Natural killer cell treated with Interleukin-12 subunit alpha and Interleukin-12 subunit beta and Interleukin-15 and Interleukin-18, amount 100 ng/mL, for 72 hours (primary cell): ENCODE data around the gene RAD54L. TPM values are rescaled to one million over a fixed set of nuclear protein-coding genes. Genes with fewer than 3 reads are reported as not detected.
"Not testable (repeated sequence)": the region's sequence is repeated elsewhere in the genome, so short reads cannot be mapped to it uniquely, and the experiment has no call there.

ENCODE experiments used
- ATAC-seq, 2 donors: fragments of 150-1000 bp; cut with Tn5 transposase in 1 of 2; sonication (Bioruptor Pico), chemical (Tn5 transposase) in 1 of 2; 2 replicates each; pipeline ENCODE4 v1.10.0; 2021
- DNase-seq: peaks from one replicate; pipeline ENCODE4 v3.0.0; 2022; ENCODE audit warnings: low spot score
- H3K27ac Mint-ChIP-seq, 2 donors: 1 replicate in 1 of 2; 2 replicates in 1 of 2; pipeline ENCODE4 v1.8.0; 2022; ENCODE audit warnings: mixed read lengths in 2 of 2, mild to moderate bottlenecking in 1 of 2, moderate library complexity in 1 of 2
- H3K27me3 Mint-ChIP-seq, 2 donors: 1 replicate in 1 of 2; 2 replicates in 1 of 2; pipeline ENCODE4 v1.8.0; 2022; ENCODE audit warnings: mixed read lengths in 2 of 2
- H3K36me3 Mint-ChIP-seq: one replicate; pipeline ENCODE4 v1.8.0; 2022; ENCODE audit warnings: mixed read lengths
- H3K4me1 Mint-ChIP-seq, 2 donors: 1 replicate in 1 of 2; 2 replicates in 1 of 2; pipeline ENCODE4 v1.8.0; 2022; ENCODE audit warnings: low read depth in 2 of 2, mixed read lengths in 2 of 2, mild to moderate bottlenecking in 1 of 2
- H3K4me3 Mint-ChIP-seq: one replicate; pipeline ENCODE4 v1.8.0; 2022; ENCODE audit warnings: mixed read lengths
- H3K9me3 Mint-ChIP-seq: 2 replicates; pipeline ENCODE4 v1.8.0; 2022; ENCODE audit warnings: mixed read lengths
- total RNA-seq, 2 donors: library from RNA; stranded (reverse); gene quantifications; one replicate each; pipeline ENCODE4 v1.2.3, GENCODE V29; 2022

The RAD54L gene
- total RNA-seq, 2 donors from 2014 or later, result 23.3 to 87.5 TPM

DNA sequence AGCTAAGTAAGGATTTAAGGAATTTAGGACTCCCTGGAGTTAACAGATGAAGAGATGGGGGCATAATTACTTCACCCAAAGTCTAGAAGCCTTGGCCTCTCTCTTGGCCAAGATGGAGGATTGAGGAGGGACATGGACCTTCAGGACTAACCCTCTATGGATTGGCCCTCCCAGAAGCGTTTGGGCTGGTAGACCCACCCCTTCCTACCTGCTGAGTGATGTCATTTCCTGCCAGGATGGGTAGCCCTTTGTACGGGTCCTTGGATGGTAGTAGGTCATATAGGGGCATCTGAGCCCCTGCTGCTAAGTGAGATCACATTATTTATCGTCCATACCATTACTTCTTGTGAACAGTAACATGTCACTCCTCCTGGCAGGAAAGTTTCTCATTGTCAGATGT is 26.8 kb upstream of the RAD54L start:
- Mint-ChIP-seq H3K4me3 (no peak overlapping the region), H3K36me3 (no peaks in the 10 kb centered on the region), H3K27me3 (peaks cover 3 to 7% of the 10 kb centered on the region in 2 donors), H3K9me3 (no peaks in the 10 kb centered on the region), H3K4me1 (peaks cover 0 to 3% of the 10 kb centered on the region in 2 donors), H3K27ac (no peak overlapping the region)
- no peak for DNase-seq
- no peak for ATAC-seq

DNA sequence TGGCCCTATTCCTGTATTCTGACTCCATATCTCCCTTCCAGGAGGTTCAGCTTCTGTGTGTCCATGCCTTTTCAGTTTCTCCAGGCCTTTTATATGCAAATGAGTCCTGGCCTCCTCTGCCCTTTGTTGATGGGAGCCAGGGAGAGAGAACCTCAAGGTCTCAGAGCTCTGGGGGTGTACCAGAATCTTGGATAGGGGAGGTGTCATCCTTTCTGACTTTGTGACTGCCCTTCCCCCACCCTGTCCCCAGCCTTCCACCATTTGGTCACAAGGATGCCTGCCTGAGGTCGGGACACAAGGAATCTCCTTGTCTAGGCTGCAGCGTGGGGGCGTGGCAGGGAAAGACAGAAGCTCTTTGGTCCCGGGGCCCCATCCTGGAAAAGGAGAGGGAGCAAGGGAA is 25.8 kb upstream of the RAD54L start:
- no peak overlapping the region for H3K4me3 Mint-ChIP-seq
- DNase-seq, result no peak
- H3K27me3 Mint-ChIP-seq, result peaks cover 3 to 6% of the 10 kb centered on the region in 2 donors
- H3K9me3 Mint-ChIP-seq, result no peaks in the 10 kb centered on the region
- ATAC-seq, result no peak
- no peaks in the 10 kb centered on the region for H3K36me3 Mint-ChIP-seq
- peaks cover 0 to 3% of the 10 kb centered on the region in 2 donors for H3K4me1 Mint-ChIP-seq
- no peak overlapping the region for H3K27ac Mint-ChIP-seq

DNA sequence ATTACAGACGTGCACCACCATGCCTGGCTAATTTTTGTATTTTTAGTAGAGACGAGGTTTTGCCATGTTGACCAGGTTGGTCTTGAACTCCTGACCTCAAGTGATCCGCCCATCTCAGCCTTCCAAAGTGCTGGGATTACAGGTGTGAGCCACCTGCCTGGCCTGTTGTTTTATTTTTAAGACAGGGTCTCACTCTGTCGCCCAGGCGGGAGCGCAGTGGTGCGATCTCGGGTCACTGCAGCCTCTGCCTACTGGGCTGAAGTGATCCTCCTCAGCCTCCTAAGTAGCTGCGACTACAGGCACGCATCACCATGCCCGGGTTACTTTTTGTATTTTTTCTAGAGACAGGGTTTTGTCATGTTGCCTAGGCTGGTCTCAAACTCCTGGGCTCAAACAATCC is 24.5 kb upstream of the RAD54L start:
- H3K36me3 Mint-ChIP-seq, DNase-seq, ATAC-seq, H3K27ac Mint-ChIP-seq, H3K9me3 Mint-ChIP-seq, H3K4me3 Mint-ChIP-seq, H3K4me1 Mint-ChIP-seq, H3K27me3 Mint-ChIP-seq: not testable (repeated sequence)

DNA sequence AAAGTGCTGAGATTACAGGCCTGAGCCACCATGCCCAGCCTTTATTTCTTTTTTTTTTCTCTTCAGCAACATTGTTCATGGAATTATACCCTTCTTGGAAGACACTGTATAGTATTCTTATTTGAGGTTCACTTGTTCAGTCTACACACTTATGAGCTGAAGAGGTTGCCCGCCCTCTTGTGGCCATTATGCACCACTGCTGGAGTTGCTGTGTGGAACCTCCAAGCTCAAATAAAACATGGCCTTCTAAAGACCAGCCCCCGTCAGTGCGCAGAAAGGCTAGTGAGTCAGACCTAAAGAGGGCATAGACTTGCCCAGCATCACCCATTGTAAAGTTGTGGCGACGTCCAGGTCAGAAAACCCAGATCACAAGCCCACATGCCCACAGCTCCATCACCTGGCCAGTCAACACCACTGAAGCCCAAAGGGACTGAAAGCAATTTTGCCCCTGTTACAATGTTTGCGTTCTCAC is 24.1 kb upstream of the RAD54L start:
- H3K9me3 Mint-ChIP-seq, result no peaks in the 10 kb centered on the region
- H3K4me1 Mint-ChIP-seq, result peaks cover 0 to 3% of the 10 kb centered on the region in 2 donors
- no peak overlapping the region for H3K4me3 Mint-ChIP-seq
- ATAC-seq, result peak; percentile 79 to 85
- peak; percentile 70 for DNase-seq
- no peaks in the 10 kb centered on the region for H3K27me3 Mint-ChIP-seq
- H3K27ac Mint-ChIP-seq, result no peak overlapping the region
- H3K36me3 Mint-ChIP-seq, result no peaks in the 10 kb centered on the region

DNA sequence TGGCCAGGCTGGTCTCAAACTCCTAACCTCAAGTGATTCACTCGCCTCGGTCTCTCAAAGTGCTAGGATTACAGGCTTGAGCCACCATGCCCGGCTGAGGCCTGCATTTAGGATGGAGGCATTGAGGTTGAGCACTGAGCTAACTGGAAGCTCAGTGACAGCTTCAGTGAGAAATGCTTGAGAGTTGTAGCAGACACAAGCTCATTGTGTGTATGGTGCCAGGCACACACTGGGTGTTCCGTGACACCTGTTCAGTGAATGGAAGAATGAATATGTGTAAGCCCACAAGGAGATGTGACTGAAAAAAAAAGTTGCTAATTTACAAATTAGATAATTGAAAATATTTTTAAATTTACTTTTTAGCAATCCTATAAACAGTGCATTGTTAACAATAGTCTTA is 22.6 kb upstream of the RAD54L start:
- H3K4me1 Mint-ChIP-seq, result peaks cover 0 to 3% of the 10 kb centered on the region in 2 donors
- no peak for DNase-seq
- no peaks in the 10 kb centered on the region for H3K27me3 Mint-ChIP-seq
- H3K36me3 Mint-ChIP-seq, result no peaks in the 10 kb centered on the region
- H3K27ac Mint-ChIP-seq, result no peak overlapping the region
- H3K4me3 Mint-ChIP-seq, result no peak overlapping the region
- no peak for ATAC-seq
- H3K9me3 Mint-ChIP-seq, result no peaks in the 10 kb centered on the region

DNA sequence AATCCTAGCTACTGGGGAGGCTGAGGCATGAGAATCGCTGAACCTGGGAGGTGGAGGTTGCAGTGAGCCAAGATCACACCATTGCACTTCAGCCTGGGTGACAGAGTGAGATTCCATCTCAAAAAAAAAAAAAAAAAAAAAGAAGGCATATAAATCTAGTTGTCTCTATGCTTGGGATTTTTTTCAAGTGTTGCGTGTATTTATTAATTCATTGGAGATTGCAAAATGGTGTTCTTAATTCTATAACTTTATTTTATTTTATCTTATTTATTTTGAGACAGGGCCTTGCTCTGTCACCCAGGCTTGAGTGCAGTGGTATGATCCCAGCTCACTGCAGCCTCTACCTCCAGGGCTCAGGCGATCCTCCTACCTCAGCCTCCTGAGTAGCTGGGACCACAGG is 16.3 kb upstream of the RAD54L start:
- DNase-seq, H3K4me3 Mint-ChIP-seq, ATAC-seq, H3K27me3 Mint-ChIP-seq, H3K27ac Mint-ChIP-seq, H3K9me3 Mint-ChIP-seq, H3K36me3 Mint-ChIP-seq, H3K4me1 Mint-ChIP-seq: not testable (repeated sequence)

DNA sequence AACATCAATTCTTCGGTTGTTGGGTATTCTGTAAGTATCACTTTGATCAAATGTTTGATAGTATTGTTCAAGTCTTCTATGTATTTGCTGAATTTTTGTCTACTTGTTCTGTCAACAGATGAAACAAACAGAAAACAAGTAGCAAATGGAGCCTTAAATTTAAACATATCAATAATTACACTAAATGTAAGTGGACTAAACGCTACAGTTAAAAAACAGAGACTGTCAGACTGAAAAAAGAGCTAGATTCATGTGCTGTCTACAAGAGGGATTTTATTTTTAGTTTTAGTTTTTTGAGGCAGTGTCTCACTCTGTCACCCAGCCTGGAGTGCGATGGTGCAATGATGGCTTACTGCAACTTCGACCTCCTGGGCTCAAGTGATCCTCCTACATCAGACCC is 10.7 kb upstream of the RAD54L start:
- DNase-seq, result no peak
- Mint-ChIP-seq H3K4me1 (peaks cover 4 to 5% of the 10 kb centered on the region in 2 donors), H3K27ac (no peak overlapping the region), H3K4me3 (no peak overlapping the region), H3K27me3 (no peaks in the 10 kb centered on the region), H3K9me3 (no peaks in the 10 kb centered on the region), H3K36me3 (no peaks in the 10 kb centered on the region)
- ATAC-seq, result no peak

DNA sequence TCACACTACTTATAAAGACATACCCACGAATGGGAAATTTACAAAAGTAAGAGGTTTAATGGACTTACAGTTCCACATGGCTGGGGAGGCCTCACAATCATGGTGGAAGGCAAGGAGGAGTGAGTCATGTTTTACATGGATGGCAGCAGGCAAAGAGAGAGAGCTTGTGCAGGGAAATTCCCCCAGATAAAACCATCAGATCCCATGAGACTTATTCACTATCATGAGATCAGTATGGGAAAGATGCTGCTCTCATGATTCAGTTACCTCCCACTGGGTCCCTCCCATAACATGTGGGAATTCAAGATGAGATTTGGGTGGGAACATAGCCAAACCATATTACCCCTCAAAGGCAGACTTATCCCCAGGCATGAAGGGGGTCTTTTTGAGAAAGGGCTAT is 8.7 kb upstream of the RAD54L start:
- not testable (repeated sequence) for H3K36me3 Mint-ChIP-seq, H3K4me3 Mint-ChIP-seq, H3K27ac Mint-ChIP-seq, DNase-seq, H3K27me3 Mint-ChIP-seq, H3K9me3 Mint-ChIP-seq, H3K4me1 Mint-ChIP-seq, ATAC-seq

DNA sequence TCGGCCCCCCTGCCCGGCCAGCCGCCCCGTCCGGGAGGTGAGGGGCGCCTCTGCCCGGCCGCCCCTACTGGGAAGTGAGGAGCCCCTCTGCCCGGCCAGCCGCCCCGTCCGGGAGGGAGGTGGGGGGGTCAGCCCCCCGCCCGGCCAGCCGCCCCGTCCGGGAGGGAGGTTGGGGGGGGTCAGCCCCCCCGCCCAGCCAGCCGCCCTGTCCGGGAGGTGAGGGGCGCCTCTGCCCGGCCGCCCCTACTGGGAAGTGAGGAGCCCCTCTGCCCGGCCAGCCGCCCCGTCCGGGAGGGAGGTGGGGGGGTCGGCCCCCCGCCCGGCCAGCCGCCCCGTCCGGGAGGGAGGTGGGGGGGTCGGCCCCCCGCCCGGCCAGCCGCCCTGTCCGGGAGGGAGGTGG is 5.8 kb upstream of the RAD54L start:
- not testable (repeated sequence) for H3K27ac Mint-ChIP-seq, ATAC-seq

DNA sequence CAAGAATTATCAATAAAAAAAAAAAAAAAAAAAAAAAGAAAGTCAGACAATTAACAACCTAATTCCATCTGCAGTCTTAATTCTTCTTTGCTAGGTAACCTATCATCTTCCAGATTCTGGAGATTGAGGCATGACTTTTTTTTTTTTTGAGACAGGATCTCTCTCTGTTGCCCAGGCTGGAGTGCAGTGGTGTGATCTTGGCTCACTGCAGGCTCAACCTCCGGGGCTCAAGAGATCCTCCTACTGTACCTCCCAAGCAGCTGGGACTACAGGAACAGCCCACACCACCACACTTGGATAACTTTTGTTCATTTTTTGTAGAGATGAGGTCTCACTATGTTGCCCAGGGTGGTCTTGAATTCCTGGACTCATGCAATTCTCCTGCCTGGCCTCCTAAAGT is 4.6 kb upstream of the RAD54L start:
- no peak for ATAC-seq
- Mint-ChIP-seq H3K4me3 (no peak overlapping the region), H3K36me3 (no peaks in the 10 kb centered on the region), H3K27me3 (no peaks in the 10 kb centered on the region), H3K4me1 (peaks cover 7 to 12% of the 10 kb centered on the region in 2 donors), H3K9me3 (no peaks in the 10 kb centered on the region), H3K27ac (no peak overlapping the region)
- no peak for DNase-seq

More for the DNA sequence above, 5.8 kb upstream of the RAD54L start:
- not testable (repeated sequence) for H3K9me3 Mint-ChIP-seq, DNase-seq, H3K4me3 Mint-ChIP-seq, H3K27me3 Mint-ChIP-seq, H3K36me3 Mint-ChIP-seq, H3K4me1 Mint-ChIP-seq

DNA sequence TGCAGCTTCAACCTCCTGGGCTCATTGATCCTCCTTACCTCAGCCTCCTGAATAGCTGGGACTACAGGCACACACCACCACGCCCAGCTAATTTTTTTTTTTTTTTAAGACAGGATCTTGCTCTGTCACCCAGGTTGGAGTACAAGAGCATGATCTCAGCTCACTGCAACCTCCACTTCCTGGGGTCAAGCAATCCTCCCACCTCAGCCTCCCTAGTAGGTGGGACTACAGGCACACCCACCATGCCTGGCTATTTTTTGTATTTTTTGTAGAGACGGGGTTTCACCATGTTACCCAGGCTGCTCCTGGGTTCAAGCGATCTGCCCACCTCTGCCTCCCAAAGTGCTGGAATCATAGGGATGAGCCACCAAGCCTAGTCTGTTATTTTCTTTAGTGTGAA is 3.7 kb upstream of the RAD54L start:
- H3K9me3 Mint-ChIP-seq, H3K27me3 Mint-ChIP-seq, DNase-seq, H3K36me3 Mint-ChIP-seq, H3K27ac Mint-ChIP-seq, H3K4me3 Mint-ChIP-seq, ATAC-seq: not testable (repeated sequence)
- H3K4me1 Mint-ChIP-seq, result peaks cover 11 to 17% of the 10 kb centered on the region in 2 donors

DNA sequence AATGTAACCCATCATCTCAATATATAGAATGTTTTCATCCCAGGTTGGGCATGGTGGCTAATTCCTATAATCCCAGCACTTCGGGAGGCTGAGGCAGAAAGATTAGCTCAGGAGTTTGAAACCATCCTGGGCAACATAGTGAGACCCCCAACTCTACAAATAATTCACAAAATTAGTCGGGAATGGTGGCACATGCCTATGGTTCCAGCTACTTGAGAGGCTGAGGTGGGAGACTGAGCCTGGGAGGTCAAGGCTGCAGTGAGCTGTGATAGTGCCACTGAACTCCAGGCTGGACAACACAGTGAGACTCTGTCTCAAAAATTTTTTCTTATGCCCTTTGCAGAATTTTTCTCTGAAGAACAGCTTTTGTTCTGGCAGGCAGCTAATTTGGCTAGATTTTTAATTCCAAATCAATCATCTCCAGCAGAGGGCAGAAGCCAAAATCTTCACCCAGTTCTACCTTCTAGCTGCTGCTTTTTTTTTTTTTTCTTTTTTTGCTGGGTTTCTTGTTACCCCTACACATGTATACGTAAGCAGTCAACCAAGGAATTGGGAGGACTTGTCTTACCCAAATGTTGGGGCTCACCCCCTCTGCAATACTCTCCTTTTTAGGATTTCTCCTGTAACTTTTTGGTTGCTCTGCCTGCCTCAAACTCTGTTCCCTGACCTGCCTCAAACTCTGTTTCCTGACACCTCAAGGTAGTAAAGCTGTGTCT is 2.7 kb upstream of the RAD54L start:
- no peaks in the 10 kb centered on the region for H3K27me3 Mint-ChIP-seq
- no peaks in the 10 kb centered on the region for H3K9me3 Mint-ChIP-seq
- no peak overlapping the region for H3K4me3 Mint-ChIP-seq
- no peak for ATAC-seq
- no peak for DNase-seq
- H3K27ac Mint-ChIP-seq, result no peak overlapping the region
- H3K4me1 Mint-ChIP-seq, result peaks cover 11 to 20% of the 10 kb centered on the region in 2 donors
- no peaks in the 10 kb centered on the region for H3K36me3 Mint-ChIP-seq

DNA sequence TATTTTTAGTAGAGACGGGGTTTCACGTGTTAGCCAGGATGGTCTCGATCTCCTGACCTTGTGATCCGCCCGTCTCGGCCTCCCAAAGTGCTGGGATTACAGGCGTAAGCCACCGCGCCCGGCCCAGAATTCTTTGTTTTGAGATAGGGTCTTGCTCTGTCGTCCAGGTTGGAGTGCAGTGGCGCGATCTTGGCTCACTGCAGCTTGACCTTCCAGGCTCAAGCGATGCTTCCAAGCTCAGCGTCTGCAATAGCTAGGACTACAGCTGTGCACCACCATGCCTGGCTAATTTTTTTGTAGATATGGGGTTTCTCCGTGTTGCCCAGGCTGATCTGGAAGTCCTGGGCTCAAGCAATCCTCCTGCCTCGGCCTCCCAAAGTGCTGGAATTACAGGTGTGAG is 1.4 kb upstream of the RAD54L start:
- Mint-ChIP-seq H3K27ac (peak overlapping the region; percentile 85 to 86), H3K4me3 (peak overlapping the region; percentile 95), H3K4me1 (peaks cover 11 to 20% of the 10 kb centered on the region in 2 donors)
- not testable (repeated sequence) for H3K27me3 Mint-ChIP-seq, DNase-seq, ATAC-seq, H3K9me3 Mint-ChIP-seq, H3K36me3 Mint-ChIP-seq

DNA sequence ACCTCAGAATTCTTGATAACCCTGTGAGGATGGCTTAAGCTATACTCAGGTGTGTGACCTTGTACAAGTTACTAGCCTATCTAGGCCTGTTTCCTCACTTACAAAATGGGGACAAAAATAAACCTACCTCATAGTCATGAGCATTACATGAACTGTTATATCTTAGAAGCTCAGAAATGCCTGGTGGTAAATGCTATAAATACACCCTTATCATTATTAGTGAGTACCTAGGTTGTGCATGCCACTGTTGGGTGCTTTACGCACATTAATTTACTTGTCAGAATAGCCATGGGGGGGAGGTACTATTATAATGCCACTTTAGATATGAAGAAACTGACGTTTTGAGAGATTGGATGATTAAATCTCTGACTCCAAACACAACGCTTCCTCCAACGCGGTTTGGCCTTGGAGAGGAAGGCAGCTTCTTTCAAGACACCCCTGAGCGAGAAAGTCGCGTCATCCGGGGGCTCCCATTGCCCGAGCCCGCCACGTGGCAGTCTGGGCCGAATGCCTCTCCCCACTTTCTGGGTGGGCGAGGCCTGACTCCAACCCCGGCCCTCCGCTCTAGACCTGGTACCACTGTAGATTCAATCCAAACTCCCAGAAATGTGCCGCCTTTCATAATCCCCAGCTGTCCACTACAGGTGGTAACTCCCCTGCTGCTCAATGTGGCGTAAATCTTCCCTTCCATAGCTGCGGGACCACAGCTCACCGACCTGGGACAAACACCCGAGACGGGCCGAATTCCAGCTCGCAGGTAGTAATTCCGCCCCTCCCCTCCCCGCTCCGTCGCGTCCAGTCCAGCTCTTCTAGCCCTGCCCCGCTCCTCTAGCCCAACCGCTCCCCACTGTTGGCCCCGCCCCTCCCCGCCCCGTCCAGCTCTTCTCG is 771 bp upstream of the RAD54L start:
- H3K4me3 Mint-ChIP-seq, result peak overlapping the region; percentile 95
- DNase-seq (peak; percentile 66), ATAC-seq (peak; percentile 84 to 89)
- H3K36me3 Mint-ChIP-seq, result no peaks in the 10 kb centered on the region
- no peaks in the 10 kb centered on the region for H3K27me3 Mint-ChIP-seq
- H3K27ac Mint-ChIP-seq, result peak overlapping the region; percentile 85 to 86
- no peaks in the 10 kb centered on the region for H3K9me3 Mint-ChIP-seq
- peaks cover 11 to 20% of the 10 kb centered on the region in 2 donors for H3K4me1 Mint-ChIP-seq
